ENCODE data around the gene OR5M11. TPM values are rescaled to one million over a fixed set of nuclear protein-coding genes. Genes with fewer than 3 reads are reported as not detected.

OR5M11 gene
- total RNA-seq: not detected in 2 replicates

DNA sequence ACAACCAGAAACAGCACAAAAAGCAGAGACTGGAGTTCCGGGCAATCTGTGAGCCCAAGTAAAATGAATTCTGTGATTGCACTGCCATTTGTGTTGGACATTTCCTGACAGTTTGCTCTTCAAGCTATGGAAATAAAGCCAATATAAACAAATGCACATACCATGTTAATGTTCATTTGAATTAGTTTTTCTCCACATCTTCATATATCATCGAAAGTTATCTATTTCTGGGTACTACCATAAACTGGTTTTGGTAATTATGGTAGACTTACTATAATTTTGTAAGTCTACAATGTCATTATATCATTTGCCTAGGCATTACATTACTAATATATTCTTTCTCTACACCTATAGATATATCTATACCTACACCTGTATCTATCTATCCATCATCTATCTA, at the start of gene OR5M11:
Gene OR5M11 (minus strand): TSS at position 101 of the 400 bp plus-strand sequence. CDS start 0 bp downstream, at position 101.

DNA sequence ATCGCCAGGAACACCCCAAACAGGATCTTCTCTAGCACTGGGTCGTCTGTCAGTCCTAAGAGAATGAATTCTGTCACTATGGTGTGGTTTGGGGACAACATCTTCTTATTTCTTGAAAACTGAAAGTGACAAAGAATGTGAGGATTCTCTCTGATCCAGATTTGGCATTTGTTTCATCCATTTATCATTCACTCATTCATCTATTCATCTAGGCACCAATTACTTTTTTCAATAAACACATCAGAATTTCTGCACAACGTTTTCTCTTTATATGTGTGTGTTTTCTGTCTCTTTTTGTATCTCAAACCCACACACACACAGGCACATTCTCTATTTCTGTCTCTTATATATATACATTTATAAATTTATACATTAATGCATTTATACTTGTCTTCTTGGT, 34.6 kb upstream of the OR5M11 start, which contains the start of gene OR5M10:
Gene OR5M10 (minus strand): TSS at position 101 of the 400 bp plus-strand sequence. CDS start 0 bp downstream, at position 101.

Other genes with a start within 250 kb of the OR5M11 start
- gene OR8K3, start 228.1 kb downstream of the OR5M11 start, total RNA-seq: not detected in 2 replicates
- gene OR8K1, start 197.2 kb downstream of the OR5M11 start, total RNA-seq: not detected in 2 replicates
- not detected in 2 replicates for gene OR8J1, start 189.0 kb downstream of the OR5M11 start, total RNA-seq
- gene OR8U1, start 167.6 kb downstream of the OR5M11 start, total RNA-seq: not detected in 2 replicates
- gene OR5AL1, start 130.6 kb downstream of the OR5M11 start, total RNA-seq: not detected in 2 replicates
- gene OR5M3, start 69.9 kb downstream of the OR5M11 start, total RNA-seq: not detected in 2 replicates
- gene OR5M8, start 51.9 kb downstream of the OR5M11 start, total RNA-seq: not detected in 2 replicates
- not detected in 2 replicates for gene OR5M10, start 34.5 kb upstream of the OR5M11 start, total RNA-seq
- not detected in 2 replicates for gene OR5M1, start 71.6 kb upstream of the OR5M11 start, total RNA-seq
- not detected in 2 replicates for gene OR5AP2, start 99.2 kb upstream of the OR5M11 start, total RNA-seq
- gene OR5AR1, start 120.4 kb upstream of the OR5M11 start, total RNA-seq: not detected in 2 replicates
- not detected in 2 replicates for gene OR9G1, start 155.8 kb upstream of the OR5M11 start, total RNA-seq
- gene OR9G4, start 205.4 kb upstream of the OR5M11 start, total RNA-seq: not detected in 2 replicates

Data from epithelial cell of alveolus of lung (primary cell).